Measurements from ENCODE around the gene NAB2.

NAB2 gene

GRCh38 chr12:57135527-57136326 lies 46.8 kb downstream of the NAB2 start:
- DNase-seq = no peak

GRCh38 chr12:57138526-57139272 lies 49.8 kb downstream of the NAB2 start:
- no peak for DNase-seq

- DNase-seq = no peak
Observed at GRCh38 chr12:57139796-57140649, 51.1 kb downstream of the NAB2 start.

- DNase-seq = no peak
Observed at GRCh38 chr12:57141249-57141648, 52.3 kb downstream of the NAB2 start.

- DNase-seq = no peak
Observed at GRCh38 chr12:57142121-57142520, 53.2 kb downstream of the NAB2 start.

- no peak for DNase-seq
Observed at GRCh38 chr12:57142727-57143126, 53.8 kb downstream of the NAB2 start.

GRCh38 chr12:57143454-57143853 lies 54.5 kb downstream of the NAB2 start:
- DNase-seq = no peak
